HG03060 (cell line): ENCODE results near the gene FAM156A.
"Not testable (repeated sequence)": the region's sequence is repeated elsewhere in the genome, so short reads cannot be mapped to it uniquely, and the experiment has no call there.

Experiments used
- ATAC-seq: cut with Tn5 transposase; IDR thresholded peaks from one replicate; pipeline ENCODE4 v1.9.1; 2021; ENCODE audit warnings: low read depth, moderate number of reproducible peaks; ENCODE audit not compliant: unreplicated experiment

Gene FAM156A

GRCh38 chrX:52967922-52968321, 9.6 kb upstream of the FAM156A start:
- ATAC-seq = not testable (repeated sequence)

DNA sequence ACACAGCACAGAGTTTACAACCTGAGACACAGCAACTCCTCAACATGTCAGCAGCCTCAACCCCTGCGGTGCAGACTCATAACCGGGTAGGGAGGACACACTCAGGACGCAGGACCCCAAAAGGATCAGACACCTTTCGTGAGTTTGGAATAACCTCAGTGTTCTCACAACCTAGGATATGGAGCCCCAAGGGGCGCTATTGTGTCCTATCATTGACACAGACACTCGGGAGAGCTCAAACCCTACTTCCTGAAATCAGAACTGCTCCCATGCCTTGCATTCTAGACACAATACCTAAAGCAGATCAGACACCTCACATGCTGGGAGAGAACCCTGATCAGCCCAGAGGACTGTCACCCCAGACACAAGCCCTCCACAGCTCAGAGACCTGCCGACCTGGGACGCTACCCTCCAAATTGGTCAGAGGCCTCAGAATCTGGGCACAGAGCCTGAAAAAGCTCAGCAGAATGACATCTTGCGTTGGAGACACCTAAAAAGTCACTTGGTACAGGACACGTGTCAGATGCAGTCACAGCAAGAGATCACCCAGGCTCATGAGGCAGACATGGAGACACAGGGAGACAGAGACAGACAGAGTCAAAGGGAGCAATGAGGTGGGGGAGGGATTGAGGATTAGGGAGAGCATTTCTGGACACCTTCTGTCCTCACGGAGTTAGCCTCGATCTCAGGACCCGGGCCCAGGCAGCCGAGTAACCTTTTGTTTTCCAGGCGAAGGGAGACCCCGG, 8.8 kb upstream of the FAM156A start:
- ATAC-seq = not testable (repeated sequence)

DNA sequence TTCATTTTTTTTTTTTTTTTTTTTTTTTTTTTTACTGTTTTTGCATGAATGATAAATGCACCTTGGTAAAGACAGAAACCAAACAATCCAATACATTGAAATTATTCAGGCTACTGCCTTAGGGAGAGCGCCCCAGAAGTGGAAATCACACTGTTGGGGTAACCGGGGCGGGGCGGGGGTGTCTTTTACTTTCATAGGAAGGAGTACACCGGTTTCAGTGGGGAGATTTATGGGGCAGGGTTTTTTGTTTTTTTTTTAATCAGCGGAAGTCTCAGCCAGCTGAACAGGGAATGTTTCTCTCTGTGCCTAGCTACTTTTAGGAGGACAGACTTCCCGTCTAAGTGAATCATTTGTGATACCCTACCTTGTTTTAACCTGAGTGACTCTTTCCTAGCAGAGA, 643 bp upstream of the FAM156A start:
- peak; percentile 18 for ATAC-seq

DNA sequence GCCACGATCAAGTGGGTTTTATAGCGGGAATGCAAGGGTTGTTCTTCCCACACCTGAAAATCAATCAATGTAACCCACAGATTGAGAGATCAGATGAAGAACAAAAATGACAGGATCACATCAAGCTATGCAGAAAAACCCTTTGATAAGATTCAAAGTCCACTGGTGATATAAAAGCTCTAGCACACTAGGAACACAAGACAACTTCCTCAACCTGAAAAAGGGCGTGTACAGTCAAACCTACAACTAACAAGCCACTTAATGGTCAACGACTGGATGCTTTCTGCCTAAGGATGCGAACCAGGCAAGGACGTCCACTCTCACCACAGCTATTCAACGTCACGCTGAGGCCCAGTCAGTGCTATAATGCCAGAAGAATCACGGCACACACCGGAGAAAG, 8.4 kb downstream of the FAM156A start:
- ATAC-seq = not testable (repeated sequence)

GRCh38 chrX:52949325-52949724, 9.0 kb downstream of the FAM156A start:
- ATAC-seq = not testable (repeated sequence)

- not testable (repeated sequence) for ATAC-seq
Measured at GRCh38 chrX:52948265-52948664, 10.1 kb downstream of the FAM156A start.

DNA sequence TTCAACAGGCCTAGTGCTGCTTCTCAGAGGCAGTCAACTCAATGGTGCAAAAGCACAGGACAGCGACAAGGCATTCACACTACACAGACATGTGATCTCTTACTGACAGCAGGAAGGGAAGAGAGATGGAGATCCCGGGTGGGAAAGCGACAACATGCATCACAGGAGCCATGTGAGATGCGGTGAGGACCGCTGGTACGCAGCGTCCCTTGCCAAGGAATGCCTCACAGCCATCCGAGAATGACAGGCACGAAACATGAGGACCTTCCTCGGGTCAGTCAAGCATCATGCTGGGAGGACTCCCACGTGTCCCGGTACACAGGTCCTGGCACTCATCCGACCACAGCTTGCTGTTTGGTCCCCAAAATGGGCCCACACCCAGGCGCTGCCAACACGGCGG, 10.8 kb downstream of the FAM156A start:
- not testable (repeated sequence) for ATAC-seq

GRCh38 chrX:52945838-52946494, 12.4 kb downstream of the FAM156A start:
- ATAC-seq = not testable (repeated sequence)

DNA sequence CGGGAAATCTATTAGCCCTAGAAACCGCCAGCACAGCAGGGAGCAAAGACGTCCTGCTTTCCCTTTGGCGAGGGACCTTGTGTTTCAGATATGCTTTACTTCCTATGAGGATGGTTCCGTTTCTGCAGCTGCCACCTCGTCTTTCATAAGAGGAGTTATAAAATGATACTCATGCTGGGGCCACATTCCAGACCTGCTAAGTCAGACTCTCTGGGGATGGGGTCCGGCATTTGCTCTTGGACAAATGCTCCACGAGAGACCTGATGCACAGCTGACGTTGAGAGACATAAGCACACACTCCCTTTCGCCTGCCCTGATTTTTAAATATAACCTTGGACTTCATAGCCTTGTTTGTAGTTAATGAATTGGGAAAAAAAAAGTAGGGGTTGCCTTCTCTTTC, 16.6 kb downstream of the FAM156A start:
- not testable (repeated sequence) for ATAC-seq

GRCh38 chrX:52940704-52941103, 17.6 kb downstream of the FAM156A start:
- not testable (repeated sequence) for ATAC-seq

- not testable (repeated sequence) for ATAC-seq
Measured at GRCh38 chrX:52935470-52935784, 22.9 kb downstream of the FAM156A start.

DNA sequence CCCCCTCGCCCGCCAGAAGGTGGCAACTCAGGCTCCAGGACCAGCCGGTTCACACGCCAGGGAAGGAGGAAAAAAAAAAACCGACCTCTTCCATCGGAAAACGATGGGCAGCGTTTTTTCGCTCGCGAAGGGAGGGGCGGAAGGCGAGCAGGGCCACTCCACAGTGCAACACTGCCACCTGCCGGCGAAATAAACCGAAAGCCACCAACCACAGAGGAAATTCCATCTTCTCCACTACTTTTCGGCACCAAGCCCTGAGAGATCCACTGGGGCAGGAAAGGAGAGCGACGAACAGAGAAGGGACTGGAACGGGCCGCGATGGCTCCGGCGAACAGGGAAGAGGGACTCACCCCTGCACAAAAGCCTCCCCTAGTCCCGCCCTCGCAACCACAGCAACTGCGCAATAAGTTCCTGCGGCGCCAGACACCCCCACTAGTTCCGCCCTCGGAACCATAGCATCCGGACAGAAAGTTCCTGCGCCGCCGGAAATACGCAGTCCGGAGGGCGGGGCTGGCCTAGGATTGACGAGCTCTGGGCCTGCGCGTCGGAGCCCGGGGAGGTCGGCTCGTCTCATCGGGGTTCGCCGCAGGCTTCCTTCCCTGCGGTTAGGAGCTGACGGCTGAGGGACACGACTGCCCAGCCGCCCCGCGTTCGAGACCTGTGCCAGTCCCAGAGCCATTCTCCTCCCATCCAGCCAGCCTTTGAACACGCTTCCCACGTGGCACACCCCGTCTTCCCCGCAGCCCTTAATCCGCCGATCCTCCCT, 23.4 kb downstream of the FAM156A start:
- peak; percentile 76 for ATAC-seq

- no peak for ATAC-seq
Measured at GRCh38 chrX:52933976-52934703, 24.2 kb downstream of the FAM156A start.

DNA sequence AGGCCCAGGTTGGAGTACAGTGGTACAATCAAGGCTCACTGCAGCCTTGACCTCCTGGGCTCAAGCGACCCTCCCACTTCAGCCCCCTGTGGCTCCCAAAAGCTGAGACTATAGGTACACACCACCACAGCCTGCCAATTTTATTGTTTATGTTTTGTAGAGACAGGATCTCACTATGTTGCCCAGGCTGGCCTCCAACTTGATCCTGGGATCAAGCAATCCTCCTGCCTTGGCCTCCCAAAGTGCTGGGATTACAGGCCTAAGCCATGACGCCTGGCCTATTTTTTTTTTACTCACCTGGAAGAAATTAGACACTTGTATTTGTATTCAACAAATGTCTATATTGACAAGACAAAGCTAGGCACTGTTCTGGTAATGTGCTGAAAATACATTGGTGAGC, 25.1 kb downstream of the FAM156A start:
- no peak for ATAC-seq

- not testable (repeated sequence) for ATAC-seq
Measured at GRCh38 chrX:52930214-52930613, 28.1 kb downstream of the FAM156A start.

DNA sequence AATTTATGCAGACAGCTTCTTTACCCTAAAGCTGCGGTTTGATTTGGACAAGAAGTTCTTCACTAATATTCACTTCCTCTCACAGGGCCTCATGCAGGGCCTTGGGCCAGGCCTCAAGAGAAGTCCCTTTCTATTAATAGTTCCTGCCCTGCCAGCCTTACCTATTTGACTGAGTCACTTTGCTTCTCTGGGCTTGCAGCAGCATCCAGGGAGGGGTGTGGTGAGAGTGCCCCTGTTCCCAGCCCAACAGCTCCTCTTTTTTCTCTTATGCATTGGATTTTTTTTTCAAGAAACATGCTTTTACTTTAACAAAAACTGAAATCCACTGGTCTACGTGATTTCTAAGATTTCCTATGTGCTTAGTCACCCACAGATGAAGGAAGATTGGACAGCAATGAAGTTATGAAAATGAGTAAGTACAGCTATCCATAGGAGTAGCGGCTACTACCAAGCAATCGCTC, 34.5 kb downstream of the FAM156A start:
- ATAC-seq = peak; percentile 49

GRCh38 chrX:52914704-52915103, 43.6 kb downstream of the FAM156A start:
- not testable (repeated sequence) for ATAC-seq

GRCh38 chrX:52913681-52914080, 44.6 kb downstream of the FAM156A start:
- not testable (repeated sequence) for ATAC-seq

GRCh38 chrX:52909313-52909969, 48.9 kb downstream of the FAM156A start:
- ATAC-seq = not testable (repeated sequence)

- not testable (repeated sequence) for ATAC-seq
Measured at GRCh38 chrX:52907900-52908299, 50.4 kb downstream of the FAM156A start.
